DMS153 treated with DMSO at 0.1 percent for 48 hours (cell line): ENCODE results near the gene ENTPD2.

Experiments used
- DNase-seq: peaks from one replicate; lab custom pipeline; 2025; ENCODE audit not compliant: unreplicated experiment; lab: John Stamatoyannopoulos, UW

The ENTPD2 gene

DNA sequence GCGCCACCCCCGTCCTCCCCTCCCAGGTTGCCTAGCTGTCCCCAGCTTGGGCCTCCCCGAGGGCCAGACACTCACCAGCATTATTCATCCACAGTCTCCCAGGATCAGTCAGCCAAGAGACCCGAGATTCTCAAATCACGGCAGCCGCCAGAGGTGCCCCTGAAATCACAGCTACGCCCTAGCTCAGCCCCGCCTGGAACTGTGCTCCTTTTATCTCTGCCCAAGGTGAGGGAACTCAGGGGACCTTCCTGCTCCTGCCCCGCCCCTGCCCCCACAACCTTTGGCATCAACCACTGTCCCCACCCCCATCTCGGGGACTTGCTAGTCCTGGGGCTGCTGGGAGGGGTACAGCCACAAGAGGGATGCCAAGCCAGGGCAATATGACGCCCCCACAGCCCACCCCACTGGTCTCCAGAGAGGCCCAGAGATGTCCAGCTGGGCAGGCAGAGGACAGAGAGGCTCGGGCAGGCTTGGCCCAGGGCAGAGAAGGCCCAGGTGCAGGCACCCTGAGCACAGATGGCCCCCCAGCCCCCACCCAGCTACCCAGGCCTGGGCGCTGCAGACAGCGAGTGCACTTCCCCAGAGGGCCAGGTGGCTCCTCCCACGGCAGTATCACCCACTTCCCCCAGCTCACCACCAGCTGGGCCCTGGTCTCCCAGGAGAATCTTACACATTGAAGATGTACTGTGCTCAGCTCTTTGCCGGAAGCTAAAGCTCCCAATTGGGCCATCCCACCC, 21.8 kb downstream of the ENTPD2 start, which contains the start of gene FUT7:
TSS of gene FUT7 (minus strand) at position 185 of the 737 bp plus-strand sequence. CDS start at position 88, 97 bp downstream.
- no peak for DNase-seq

DNA sequence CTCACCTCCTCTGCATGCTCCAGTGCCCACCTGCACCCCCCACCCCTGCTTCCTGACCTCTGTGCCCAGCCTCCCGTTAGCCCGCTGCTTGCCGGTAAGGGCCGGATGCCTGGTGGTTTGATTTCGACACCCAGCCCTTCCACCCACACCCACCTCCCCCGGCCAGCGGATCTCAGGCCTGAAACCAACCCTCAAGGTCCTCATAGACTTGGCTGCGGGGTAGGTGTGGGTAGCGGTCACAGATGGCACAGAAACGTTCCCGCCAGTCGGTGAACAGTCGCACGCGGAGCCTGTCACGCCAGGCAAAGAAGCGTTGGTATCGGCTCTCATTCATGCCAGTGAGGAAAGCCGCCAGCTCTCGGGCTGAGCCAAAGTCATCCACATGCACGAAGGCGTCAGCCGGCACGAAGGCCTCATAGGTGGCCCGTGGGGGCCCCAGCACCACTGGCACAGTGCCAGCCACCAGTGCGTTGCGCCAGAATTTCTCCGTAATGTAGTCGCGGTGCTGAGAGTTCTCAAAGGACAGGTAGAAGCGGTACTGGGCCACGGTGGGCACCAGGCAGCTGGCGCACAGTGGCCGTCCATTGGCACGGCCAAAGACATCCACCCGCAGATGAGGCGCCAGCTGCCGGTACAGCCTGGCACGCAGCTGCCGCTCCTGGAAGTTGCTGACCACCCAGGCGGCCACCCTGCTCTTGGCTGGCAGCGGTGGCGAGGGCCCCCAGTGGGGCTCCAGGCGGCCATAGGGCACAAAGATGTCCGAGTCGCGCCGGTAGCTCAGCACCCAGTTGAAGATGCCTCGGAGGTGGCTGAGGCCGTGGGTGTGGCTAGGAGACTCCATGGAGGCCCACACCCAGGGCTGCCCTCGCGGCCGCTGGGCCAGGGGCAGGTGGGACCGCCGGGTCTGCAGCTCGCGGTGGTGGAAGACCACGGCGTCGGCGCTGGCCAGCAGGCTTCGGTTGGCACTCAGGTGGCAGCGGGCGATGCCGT, 23.0 kb downstream of the ENTPD2 start:
- no peak for DNase-seq

DNA sequence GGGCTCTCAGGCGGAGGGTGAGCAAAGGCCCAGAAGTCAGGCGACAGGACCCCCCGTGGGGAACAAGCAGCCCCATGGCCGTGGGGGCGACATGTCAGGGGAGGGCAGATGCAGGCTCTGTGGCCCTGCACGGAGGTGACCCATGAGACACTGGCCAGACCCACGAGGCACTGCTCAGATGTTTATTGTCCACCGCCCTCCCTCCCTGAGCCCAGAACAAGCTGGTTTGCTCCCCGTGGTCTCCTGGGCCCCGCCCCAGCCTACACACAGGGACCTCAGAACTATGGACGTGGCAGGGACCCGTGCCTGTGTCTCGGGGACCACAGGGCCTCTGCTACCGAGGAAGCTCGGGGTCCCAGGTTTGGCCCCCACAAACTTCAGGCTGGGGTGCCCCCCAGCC, 23.9 kb downstream of the ENTPD2 start:
- DNase-seq: no peak

GRCh38 chr9:137029058-137029936, 24.6 kb downstream of the ENTPD2 start:
- DNase-seq: no peak

DNA sequence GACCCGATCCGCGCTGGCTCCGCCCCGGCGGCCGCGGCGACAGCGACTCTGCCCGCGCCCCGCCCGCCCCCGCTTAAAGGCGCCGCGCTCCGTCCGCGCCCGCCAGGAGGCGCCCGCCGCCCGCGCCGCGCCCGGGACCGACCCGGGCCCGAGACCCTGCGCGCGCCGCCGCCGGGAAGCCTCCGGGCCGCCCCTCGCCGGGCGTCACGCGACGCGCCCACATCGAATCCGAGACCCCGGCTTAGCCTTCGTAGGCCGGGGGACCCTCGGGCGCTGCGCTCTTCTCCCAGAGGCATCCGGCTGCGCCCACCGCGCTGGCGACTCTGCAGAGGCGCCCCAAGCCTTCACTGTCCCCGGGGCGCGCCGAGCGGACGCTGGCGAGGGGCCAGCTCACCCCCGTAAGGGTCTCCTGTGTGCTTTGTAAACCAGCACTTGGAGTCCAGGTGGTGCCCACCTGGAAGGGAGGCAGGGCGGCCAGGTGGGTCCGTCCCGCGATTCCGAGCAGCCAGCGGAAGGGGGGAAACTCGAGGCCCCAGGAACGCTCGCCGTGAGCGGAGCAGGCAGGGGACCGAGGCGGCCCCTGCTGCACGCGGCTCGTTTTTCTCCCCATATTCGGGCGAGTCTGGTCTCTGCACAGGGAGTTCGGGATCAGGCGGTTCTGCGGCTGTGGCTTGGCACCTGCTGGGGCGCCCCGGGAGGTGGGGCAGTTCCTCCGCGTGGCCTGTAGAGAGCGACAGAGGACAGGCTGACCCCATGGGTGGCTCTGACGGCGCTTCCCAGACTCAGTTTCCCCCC, 25.4 kb downstream of the ENTPD2 start:
- DNase-seq: peak; percentile 29

DNA sequence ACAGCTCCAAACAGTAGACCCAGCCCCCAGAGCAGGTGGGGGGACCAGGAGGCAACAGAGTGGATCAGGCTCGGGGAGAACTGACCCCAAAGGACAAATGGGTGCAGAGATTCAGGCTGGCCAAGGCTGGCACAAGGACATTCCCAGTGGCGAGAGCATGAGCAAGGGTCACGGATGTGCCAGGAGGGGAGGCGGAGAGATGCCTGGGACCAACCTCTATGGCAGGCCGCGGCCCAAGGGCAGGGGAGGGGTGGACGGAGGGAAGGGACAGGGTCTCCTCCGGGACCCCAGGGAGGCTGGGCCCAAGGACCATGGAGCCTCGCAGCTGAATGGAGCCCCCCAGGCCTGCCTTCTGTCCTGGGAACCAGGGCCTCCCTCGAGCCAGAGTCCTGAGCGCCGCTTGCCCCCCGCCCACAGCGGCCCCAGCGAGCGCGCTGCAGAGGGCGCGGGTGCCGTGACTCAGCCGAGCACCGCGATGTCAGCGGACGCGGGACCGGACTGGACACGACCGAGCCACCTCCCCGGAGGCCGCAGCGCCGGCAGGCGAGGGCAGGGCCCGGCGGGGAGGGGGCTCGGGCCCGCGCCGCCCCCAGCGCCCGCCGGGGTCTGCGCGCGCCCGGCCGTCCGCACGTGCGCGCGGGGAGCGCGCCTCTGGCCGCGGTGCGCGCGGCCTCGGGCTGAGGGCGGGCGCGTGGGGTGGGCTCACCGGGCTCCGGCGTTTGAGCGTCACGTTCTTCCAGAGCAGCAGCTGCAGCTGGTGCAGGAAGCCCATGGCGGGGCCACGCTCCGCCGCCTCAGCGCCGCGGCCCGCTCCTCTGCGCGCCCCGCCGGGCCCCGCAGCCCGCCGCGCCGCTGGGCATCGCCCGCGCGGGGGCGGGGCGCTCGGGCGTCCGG, 26.2 kb downstream of the ENTPD2 start, which contains the start of gene ABCA2:
TSS of gene ABCA2 (minus strand) at position 869 of the 894 bp plus-strand sequence. CDS start at position 772, 97 bp downstream.
- DNase-seq: no peak

DNA sequence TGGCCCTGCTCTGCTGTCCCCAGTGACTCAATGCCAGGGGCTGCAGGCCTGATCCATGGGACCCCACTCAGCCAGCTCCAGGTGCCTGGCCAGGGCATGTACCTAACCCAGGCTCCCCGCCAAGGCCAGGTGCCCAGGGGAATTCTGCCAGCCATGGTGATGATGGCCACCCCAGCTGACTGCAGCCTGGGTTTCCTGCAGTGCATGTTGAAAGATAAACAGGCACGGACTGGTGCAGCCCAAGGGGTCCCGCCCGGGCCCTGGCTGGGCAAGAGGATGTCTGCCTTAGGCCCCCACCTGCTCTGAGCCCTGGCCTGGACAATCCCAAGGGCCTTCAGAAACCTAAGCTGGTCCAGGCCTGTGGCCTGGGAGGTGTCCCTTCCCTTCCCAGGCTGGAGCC, 27.0 kb downstream of the ENTPD2 start:
- peak; percentile 10 for DNase-seq

DNA sequence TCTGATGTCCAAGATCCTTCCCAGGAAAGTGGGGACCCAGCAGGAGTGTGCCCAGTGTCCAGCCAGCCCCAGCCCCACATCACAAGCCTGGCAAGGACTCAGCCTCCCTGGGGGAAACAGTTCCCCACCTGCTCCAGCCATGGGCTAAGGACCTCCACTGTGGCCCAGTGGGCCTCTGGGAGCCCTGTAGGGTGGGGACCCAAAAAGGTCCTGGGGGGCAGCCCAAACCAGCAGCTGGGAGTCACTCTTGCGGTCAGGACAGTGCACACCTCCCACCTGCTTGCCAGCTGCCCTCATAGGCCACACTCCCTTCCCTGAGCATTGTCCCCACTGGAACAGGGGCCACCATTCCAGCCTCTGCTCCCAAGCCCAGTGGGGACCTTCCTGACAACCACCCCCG, 27.5 kb downstream of the ENTPD2 start:
- DNase-seq: no peak

GRCh38 chr9:137025517-137025966, 28.3 kb downstream of the ENTPD2 start:
- peak; percentile 93 for DNase-seq

DNA sequence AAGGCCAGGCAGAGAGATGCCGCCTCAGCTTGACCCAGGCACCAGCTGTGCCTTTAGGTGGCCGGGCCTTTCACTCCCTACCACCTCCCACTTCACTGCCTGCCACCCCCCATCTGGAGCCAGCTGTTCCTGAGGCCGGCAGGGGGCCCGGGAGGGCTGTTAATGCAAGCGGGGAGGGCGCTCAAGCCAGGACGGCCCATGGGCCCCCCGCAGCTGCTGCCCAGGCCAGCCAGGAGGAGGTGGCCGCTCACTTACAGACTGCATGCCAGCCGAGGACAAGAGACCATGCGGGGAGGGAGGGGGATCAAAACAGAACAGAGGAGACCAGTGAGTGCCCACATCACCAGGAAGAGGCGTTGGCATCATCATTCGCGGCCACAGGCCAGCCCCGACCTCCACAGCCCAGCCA, 30.3 kb downstream of the ENTPD2 start:
- DNase-seq: no peak

- no peak for DNase-seq
Measured at GRCh38 chr9:137023157-137023556, 30.7 kb downstream of the ENTPD2 start.

- no peak for DNase-seq
Measured at GRCh38 chr9:137022662-137023008, 31.2 kb downstream of the ENTPD2 start.

DNA sequence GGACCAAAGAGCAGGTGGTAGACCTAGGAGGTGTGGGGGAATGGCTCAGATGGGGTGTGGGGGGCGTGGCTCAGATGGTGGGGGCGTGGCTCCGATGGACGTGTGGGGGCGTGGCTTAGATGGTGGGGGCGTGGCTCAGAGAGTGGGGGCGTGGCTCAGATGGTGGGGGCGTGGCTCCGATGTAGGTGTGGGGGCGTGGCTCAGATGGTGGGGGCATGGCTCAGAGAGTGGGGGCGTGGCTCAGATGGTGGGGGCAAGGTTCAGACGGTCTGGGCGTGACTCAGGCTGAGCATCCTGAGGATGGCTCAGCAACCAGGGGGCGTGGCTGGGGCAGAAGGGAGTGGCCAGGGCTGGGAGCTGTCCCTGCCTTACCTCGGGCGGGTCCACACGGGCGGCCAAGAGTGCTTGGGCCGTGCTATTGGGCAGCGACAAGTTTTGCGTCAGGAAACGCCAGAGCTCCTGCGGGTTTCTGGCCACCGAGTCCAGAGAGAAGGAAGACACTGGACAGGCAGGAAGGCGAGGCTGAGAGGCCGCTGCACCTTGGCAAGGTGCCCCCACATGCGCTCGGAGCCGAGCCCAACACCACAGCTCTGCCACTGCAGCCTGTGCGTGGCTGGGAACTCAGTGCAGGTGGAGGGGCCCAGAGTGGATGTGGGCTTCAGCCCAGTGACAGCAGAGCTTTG, 31.7 kb downstream of the ENTPD2 start:
- DNase-seq: peak; percentile 44

DNA sequence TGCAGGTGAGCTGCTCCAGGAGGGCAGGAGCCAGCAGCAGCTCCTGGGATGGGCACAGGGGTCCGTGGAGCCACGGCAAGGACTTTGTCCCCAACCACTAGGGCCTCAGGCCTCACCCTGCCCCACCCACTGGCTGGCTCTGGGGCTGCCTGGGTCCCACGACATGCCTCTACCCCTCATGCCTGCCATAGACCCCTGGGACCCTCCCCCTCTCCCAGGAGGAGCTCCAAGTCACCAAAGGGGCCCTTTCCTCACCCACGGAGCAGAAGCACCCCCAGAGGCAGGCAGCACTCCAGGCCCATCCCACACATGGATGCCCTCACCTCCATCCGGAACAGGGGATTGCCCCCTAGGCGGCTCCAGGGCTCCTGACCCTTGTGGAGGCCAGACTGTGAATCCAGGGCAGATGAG, 32.3 kb downstream of the ENTPD2 start:
- no peak for DNase-seq

DNA sequence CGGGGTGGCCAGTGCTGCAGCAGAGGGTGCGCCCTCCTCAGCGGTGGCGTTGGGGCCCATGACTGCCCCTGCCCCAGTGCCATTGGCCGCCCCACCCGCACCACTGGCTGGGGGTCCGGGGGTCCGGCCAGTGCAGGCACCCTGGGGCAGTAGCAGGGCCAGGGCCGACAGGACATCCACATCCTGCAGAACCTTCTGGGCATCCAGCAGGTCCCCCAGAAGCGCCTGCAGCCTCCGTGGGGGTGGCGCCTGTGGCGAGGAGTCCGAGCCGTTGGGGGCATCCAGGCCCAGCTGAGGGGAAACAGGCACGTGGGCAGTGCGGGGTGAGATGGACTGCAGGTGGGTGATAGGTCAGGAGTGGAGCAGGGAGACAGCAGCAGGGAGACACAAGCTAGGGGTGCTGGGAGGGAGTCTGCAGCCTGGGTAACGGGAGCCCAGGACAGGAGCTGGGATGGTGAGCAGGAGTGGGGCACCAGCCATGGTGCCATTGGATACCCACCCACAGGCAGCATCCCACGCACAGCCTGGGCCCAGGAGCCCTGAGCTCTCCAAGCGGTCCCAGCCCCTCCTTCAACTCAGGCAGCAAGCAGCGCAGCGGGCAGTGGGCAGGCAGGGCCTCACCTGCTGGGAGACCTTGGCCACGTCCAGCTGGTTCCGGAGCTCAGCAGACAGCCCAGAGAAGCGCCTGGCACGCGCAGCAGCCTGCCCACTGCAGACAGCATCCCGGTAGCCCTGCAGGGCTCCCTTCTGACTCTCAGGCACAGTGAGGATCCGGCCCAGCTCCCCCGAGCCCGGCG, 32.9 kb downstream of the ENTPD2 start:
- no peak for DNase-seq

DNA sequence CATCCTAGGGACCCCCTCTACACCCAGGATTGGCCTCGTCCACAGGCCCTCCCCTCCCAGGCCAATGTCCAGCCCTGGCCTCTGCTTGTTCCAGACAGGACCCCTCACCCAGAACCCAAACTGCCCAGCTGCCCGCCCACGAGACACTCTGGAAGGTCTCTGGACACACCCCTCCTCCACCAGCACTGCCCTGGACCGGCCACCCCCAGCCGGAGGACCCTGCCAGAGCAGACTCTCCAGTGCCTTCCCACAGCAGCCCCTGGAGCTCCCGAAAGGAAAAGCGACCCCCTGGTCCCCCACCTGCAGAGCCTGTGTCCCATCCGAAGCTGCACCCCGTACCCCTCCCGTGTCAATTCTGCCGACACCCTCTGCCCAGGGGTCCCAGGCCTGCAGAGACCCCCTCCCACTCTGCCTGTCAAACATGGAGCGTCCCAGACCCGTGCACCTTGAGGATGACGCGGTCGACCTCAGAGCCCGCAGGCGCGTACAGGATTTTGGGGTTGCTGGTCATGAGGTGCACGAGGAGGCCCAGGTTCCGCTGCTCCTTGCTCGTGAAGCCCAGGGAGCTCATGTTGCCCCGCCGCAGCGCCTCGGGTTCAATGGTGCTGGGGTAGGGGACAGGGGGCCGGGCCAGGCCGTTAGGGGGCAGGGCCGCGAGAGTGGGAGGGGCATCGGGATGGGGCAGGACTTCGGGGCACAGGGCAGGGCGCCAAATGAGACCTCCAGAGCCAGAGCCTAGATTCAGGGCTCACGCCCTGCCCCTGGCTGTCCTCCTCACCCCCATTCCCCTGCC, 33.8 kb downstream of the ENTPD2 start:
- DNase-seq: no peak
